Measurements from ENCODE around the gene TMEM161B.
"Not testable (repeated sequence)": the region's sequence is repeated elsewhere in the genome, so short reads cannot be mapped to it uniquely, and the experiment has no call there.

TMEM161B gene

GRCh38 chr5:88248743-88249540, 19.7 kb downstream of the TMEM161B start:
- DNase-seq = no peak

GRCh38 chr5:88248094-88248493, 20.6 kb downstream of the TMEM161B start:
- DNase-seq = no peak

GRCh38 chr5:88245893-88246244, 22.8 kb downstream of the TMEM161B start:
- DNase-seq = no peak

- no peak for DNase-seq
These were observed 23.3 kb downstream of the TMEM161B start for GRCh38 chr5:88245241-88245892.

- DNase-seq = peak; percentile 5
These were observed 24.0 kb downstream of the TMEM161B start for GRCh38 chr5:88244686-88245085.

GRCh38 chr5:88243493-88243892, 25.2 kb downstream of the TMEM161B start:
- DNase-seq = not testable (repeated sequence)

GRCh38 chr5:88238732-88239131, 29.9 kb downstream of the TMEM161B start:
- DNase-seq = no peak

GRCh38 chr5:88236866-88237642, 31.6 kb downstream of the TMEM161B start:
- DNase-seq = peak; percentile 62

- no peak for DNase-seq
These were observed 32.8 kb downstream of the TMEM161B start for GRCh38 chr5:88235828-88236227.

GRCh38 chr5:88235346-88235745, 33.3 kb downstream of the TMEM161B start:
- no peak for DNase-seq

GRCh38 chr5:88230546-88231066, 38.0 kb downstream of the TMEM161B start:
- DNase-seq = no peak

- DNase-seq = no peak
These were observed 41.7 kb downstream of the TMEM161B start for GRCh38 chr5:88226881-88227450.

GRCh38 chr5:88214655-88215054, 54.0 kb downstream of the TMEM161B start:
- DNase-seq = no peak

- DNase-seq = no peak
These were observed 61.1 kb downstream of the TMEM161B start for GRCh38 chr5:88207575-88207974.

GRCh38 chr5:88203981-88204750, 64.5 kb downstream of the TMEM161B start:
- no peak for DNase-seq

- no peak for DNase-seq
These were observed 73.0 kb downstream of the TMEM161B start for GRCh38 chr5:88195636-88196035.

- no peak for DNase-seq
These were observed 74.7 kb downstream of the TMEM161B start for GRCh38 chr5:88193896-88194295.

- DNase-seq = no peak
These were observed 78.4 kb downstream of the TMEM161B start for GRCh38 chr5:88190106-88190834.

- DNase-seq = not testable (repeated sequence)
These were observed 79.2 kb downstream of the TMEM161B start for GRCh38 chr5:88189484-88189883.

- no peak for DNase-seq
These were observed 80.0 kb downstream of the TMEM161B start for GRCh38 chr5:88188458-88189132.

- peak; percentile 8 for DNase-seq
These were observed 85.4 kb downstream of the TMEM161B start for GRCh38 chr5:88183255-88183654.
